Measurements from ENCODE around the gene BRPF1.

The BRPF1 gene

GRCh38 chr3:9701711-9702110, 29.8 kb upstream of the BRPF1 start:
- no peak for DNase-seq (ENCODE audit: low spot score)

- no peak for DNase-seq (ENCODE audit: low spot score)
Observed at GRCh38 chr3:9703240-9703639, 28.3 kb upstream of the BRPF1 start.

GRCh38 chr3:9703736-9704346, 27.7 kb upstream of the BRPF1 start, which contains the start of gene CPNE9:
Gene CPNE9 (plus strand): TSS chr3:9703833. CDS start chr3:9703997, 164 bp downstream.
- no peak for DNase-seq (ENCODE audit: low spot score)

- DNase-seq (ENCODE audit: low spot score) = peak; percentile 10
Observed at GRCh38 chr3:9704347-9705322, 26.9 kb upstream of the BRPF1 start.

GRCh38 chr3:9710174-9710739, 21.3 kb upstream of the BRPF1 start:
- DNase-seq (ENCODE audit: low spot score) = no peak

- no peak for DNase-seq (ENCODE audit: low spot score)
Observed at GRCh38 chr3:9712415-9712814, 19.1 kb upstream of the BRPF1 start.

GRCh38 chr3:9713142-9713541, 18.4 kb upstream of the BRPF1 start:
- DNase-seq (ENCODE audit: low spot score) = no peak

GRCh38 chr3:9715136-9715535, 16.4 kb upstream of the BRPF1 start:
- no peak for DNase-seq (ENCODE audit: low spot score)

- peak; percentile 90 for DNase-seq (ENCODE audit: low spot score)
Observed at GRCh38 chr3:9715764-9716437, 15.6 kb upstream of the BRPF1 start.

- DNase-seq (ENCODE audit: low spot score) = no peak
Observed at GRCh38 chr3:9716801-9717555, 14.6 kb upstream of the BRPF1 start.

GRCh38 chr3:9717563-9717962, 14.0 kb upstream of the BRPF1 start:
- DNase-seq (ENCODE audit: low spot score) = no peak

- DNase-seq (ENCODE audit: low spot score) = no peak
Observed at GRCh38 chr3:9718118-9718517, 13.4 kb upstream of the BRPF1 start.

- no peak for DNase-seq (ENCODE audit: low spot score)
Observed at GRCh38 chr3:9721015-9721699, 10.4 kb upstream of the BRPF1 start.

- no peak for DNase-seq (ENCODE audit: low spot score)
Observed at GRCh38 chr3:9721700-9722060, 9.9 kb upstream of the BRPF1 start.

GRCh38 chr3:9725775-9726515, 5.6 kb upstream of the BRPF1 start:
- no peak for DNase-seq (ENCODE audit: low spot score)

- no peak for DNase-seq (ENCODE audit: low spot score)
Observed at GRCh38 chr3:9727041-9727595, 4.4 kb upstream of the BRPF1 start.

GRCh38 chr3:9727743-9728142, 3.8 kb upstream of the BRPF1 start:
- DNase-seq (ENCODE audit: low spot score) = no peak

GRCh38 chr3:9729419-9729818, 2.1 kb upstream of the BRPF1 start:
- DNase-seq (ENCODE audit: low spot score) = no peak

GRCh38 chr3:9730657-9731205, 804 bp upstream of the BRPF1 start:
- peak; percentile 77 for DNase-seq (ENCODE audit: low spot score)
